Measurements from ENCODE around the gene SLC10A1. TPM values are rescaled to one million over a fixed set of nuclear protein-coding genes. Genes with fewer than 3 reads are reported as not detected.
"Not testable (repeated sequence)": the region's sequence is repeated elsewhere in the genome, so short reads cannot be mapped to it uniquely, and the experiment has no call there.

The SLC10A1 gene
- total RNA-seq, 1 donor = not detected

DNA sequence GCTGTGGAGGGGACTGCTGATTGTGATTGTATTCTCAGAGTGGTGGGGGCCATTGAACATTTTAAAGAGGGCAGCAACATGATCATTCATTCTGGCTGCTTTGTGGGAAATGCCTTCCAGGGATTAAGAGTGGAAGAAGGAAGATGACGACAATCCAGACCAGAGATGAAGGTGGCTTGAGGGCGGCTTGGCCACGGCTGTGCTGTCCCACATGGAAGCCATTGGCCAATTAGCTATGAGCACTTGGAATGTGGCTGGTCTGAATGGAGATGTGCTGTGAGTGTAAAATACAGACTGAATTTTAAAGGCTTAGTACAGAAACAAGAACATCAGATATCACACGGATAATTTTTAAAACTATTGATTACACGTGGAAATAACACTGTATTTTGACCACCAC, 19.2 kb upstream of the SLC10A1 start:
- no peaks in the 10 kb centered on the region for H3K4me1 ChIP-seq (ENCODE audit: insufficient read depth, low read length)
- H3K4me3 ChIP-seq (ENCODE audit: low read length) = no peak overlapping the region
- H3K9me3 ChIP-seq (ENCODE audit: low read depth, low read length) = no peaks in the 10 kb centered on the region
- peaks cover 2% of the 10 kb centered on the region for H3K27me3 ChIP-seq (ENCODE audit: insufficient read depth, low read length)

DNA sequence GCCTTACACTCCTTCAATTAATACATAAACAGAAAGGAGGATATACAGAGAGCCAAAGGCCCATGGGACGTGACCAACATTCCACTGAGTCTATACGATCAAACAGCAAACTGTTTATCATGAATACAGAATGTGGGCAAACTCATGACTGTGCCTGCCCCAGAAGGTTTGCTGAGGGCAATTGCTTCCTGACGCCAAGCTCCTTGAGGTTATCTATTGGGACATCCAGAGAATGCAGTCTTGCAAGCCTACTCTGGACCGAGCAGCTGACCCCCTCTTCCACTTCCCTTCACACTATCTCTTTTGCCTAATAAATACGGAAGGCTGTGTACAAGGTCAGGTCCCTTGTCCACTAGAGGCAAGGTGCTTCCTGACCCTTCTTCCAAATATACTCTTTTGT, 18.5 kb upstream of the SLC10A1 start:
- no peaks in the 10 kb centered on the region for H3K4me1 ChIP-seq (ENCODE audit: insufficient read depth, low read length)
- H3K9me3 ChIP-seq (ENCODE audit: low read depth, low read length) = no peaks in the 10 kb centered on the region
- no peak overlapping the region for H3K4me3 ChIP-seq (ENCODE audit: low read length)
- peaks cover 2% of the 10 kb centered on the region for H3K27me3 ChIP-seq (ENCODE audit: insufficient read depth, low read length)

DNA sequence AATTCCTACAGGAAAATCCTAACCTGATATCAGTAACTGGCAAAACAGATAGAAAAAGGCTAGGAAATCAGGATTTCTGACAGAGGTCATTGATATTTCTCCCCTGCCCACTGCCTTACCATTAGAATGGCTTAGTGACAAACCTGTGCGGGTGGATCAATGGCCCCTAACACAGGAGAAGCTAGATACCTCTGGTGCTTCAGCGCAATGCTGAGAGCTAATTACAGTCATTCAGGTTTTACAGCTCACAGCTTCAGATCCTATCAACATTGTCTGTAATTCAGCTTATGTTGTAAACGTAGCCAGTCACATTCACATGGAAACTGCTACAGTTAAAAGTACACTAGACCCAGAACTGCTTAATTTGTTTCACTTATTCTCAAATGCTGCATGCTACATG, 17.4 kb upstream of the SLC10A1 start:
- Histone ChIP-seq H3K9me3 (ENCODE audit: low read depth, low read length) (no peaks in the 10 kb centered on the region), H3K4me3 (ENCODE audit: low read length) (no peak overlapping the region), H3K4me1 (ENCODE audit: insufficient read depth, low read length) (no peaks in the 10 kb centered on the region)

DNA sequence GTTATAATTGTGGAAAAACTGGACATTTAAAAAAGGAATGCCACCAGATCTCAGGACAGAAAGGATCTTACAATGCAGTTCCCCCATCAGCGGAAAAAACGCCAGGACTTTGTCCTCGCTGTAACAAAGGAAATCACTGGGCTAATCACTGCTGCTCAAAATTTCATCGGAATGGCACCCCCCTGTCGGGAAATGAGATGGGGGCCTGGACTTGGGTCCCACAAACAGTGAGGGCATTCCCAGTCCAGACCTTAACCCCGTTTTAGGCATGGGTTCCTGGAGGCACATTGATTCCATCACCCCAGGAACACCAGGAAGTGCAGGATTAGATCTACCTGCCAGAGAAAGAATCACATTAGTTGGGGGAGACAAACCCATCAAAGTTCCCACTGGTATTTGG, 16.3 kb upstream of the SLC10A1 start:
- H3K27me3 ChIP-seq (ENCODE audit: insufficient read depth, low read length); H3K4me3 ChIP-seq (ENCODE audit: low read length); H3K4me1 ChIP-seq (ENCODE audit: insufficient read depth, low read length); H3K9me3 ChIP-seq (ENCODE audit: low read depth, low read length): not testable (repeated sequence)

More for the DNA sequence above, 17.4 kb upstream of the SLC10A1 start:
- peaks cover 2% of the 10 kb centered on the region for H3K27me3 ChIP-seq (ENCODE audit: insufficient read depth, low read length)

DNA sequence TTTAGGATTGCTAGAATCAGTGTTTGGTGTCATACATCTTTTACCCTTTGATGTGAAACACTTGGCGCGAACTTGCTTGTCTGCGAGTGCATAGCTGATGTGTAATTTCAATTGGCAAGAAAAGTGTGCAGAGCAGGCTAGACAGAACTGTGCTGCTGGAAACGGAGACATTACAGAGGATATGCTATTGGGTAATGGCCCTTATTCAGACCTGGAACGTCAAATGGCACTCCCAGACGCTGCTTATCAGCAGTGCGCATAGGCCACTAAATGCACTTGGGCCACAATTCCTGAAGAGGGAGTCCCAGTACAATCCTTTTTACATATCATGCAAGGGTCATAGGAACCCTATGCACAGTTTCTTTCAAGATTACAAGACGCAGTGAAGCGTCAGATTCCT, 15.7 kb upstream of the SLC10A1 start:
- H3K4me3 ChIP-seq (ENCODE audit: low read length) = no peak overlapping the region

DNA sequence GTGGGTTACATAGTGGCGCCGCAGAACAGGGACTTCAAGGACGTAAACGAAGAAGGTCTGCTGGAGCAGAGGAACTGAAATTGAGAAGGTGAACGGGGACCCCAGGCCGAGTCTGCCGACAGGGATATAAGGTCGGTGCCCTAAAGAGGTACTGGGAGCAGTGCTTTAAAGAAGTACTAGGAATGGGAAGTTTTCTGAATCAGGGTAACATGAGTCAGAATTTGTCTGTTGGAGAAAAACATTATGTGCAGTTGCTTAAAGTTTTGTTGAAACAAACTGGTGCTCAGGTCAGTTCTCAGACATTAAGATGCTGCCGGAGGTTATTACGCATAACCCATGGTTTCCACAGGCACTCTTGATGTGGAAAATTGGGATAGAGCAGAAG, 14.8 kb upstream of the SLC10A1 start:
- H3K4me1 ChIP-seq (ENCODE audit: insufficient read depth, low read length) = no peaks in the 10 kb centered on the region
- no peaks in the 10 kb centered on the region for H3K27me3 ChIP-seq (ENCODE audit: insufficient read depth, low read length)
- no peaks in the 10 kb centered on the region for H3K9me3 ChIP-seq (ENCODE audit: low read depth, low read length)
- H3K4me3 ChIP-seq (ENCODE audit: low read length) = no peak overlapping the region

More for the DNA sequence above, 15.7 kb upstream of the SLC10A1 start:
- Histone ChIP-seq H3K27me3 (ENCODE audit: insufficient read depth, low read length) (no peaks in the 10 kb centered on the region), H3K4me1 (ENCODE audit: insufficient read depth, low read length) (no peaks in the 10 kb centered on the region), H3K9me3 (ENCODE audit: low read depth, low read length) (no peaks in the 10 kb centered on the region)

DNA sequence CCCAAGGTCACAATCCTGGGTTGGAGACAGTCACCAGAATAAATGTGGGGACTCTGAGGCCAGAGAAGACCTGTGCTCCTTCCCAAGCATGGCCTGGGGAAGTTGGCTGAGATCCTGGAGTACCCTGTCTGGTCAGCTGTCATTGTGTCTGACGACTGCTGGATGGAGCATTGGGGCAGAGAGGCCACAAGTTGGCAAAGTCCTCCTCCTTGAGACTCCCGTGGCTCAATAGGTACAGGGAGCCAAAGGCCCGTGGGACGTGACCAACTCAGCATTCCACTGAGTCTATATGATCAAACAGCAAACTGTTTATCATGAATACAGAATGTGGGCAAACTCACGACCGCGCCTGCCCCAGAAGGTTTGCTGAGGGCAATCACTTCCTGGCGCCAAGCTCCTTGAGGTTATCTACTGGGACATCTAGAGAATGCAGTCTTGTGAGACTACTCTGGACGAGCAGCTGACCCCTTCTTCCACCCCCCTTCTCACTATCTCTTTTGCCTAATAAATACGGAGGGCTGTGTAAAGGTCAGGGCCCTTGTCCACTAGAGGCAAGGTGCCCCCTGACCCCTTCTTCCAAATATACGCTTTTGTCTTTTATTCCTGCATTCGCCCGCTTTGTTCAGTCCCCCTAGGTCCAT, 14.3 kb upstream of the SLC10A1 start:
- H3K4me1 ChIP-seq (ENCODE audit: insufficient read depth, low read length) = no peaks in the 10 kb centered on the region
- no peaks in the 10 kb centered on the region for H3K27me3 ChIP-seq (ENCODE audit: insufficient read depth, low read length)
- H3K9me3 ChIP-seq (ENCODE audit: low read depth, low read length) = no peaks in the 10 kb centered on the region
- no peak overlapping the region for H3K4me3 ChIP-seq (ENCODE audit: low read length)

DNA sequence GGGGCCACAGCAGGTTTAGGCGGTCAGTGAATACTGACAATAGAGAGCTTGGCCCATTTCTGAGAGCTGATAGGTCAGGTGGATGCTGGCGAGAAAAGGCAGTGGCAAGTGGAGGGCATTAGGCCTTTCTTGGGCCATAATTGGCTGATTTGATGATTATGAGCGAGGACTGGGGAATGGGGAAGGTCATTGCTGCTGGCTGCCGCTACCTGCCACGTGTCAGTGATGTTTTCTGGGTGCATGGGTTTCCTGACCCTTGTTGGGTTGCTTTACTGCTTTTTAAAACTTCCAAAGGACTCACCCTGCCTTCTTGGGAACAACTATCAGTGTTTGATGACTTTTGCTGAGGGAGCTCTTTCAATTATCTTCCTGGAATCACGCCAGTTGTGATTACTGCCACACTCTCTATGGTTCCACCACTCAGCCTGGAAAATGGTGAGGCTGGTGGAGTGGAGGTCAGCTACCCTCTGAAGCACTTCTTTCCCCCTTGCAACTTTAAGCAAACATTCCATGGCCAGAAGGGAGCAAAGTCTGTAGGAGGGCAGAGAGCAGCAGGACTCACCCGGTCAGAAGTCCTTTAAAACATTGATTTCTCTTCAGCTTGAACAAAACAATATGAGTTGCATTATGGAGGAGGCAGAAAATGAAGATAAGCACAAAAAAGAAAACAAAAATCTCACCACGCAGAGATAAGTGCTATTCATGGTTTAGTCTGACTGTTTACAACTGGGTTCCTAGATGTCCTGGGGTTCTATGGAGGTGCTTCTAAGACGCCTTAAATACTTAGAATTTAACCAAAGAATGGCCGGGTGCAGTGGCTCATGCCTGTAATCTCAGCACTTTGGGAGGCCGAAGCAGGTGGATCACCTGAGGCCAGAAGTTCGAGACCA, 12.1 kb upstream of the SLC10A1 start:
- Histone ChIP-seq H3K9me3 (ENCODE audit: low read depth, low read length) (no peaks in the 10 kb centered on the region), H3K27me3 (ENCODE audit: insufficient read depth, low read length) (no peaks in the 10 kb centered on the region), H3K4me3 (ENCODE audit: low read length) (no peak overlapping the region), H3K4me1 (ENCODE audit: insufficient read depth, low read length) (no peaks in the 10 kb centered on the region)

DNA sequence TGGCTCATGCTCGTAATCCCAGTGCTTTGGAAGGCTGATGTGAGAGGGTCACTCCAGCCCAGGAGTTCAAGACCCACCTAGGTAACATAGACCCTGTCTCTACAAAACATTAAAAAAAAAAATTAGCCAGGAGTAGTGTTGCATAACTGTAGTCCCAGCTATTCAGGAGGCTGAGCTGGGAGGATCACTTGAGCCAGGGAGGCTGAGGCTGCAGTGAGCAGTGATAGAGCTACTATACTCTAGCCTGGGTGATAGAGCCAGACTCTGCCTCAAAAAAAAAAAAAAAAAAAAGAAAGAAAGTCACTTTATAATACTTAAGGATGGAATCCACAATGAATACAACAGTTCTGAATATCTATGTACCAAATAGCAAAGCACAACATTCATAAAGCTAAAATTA, 10.2 kb upstream of the SLC10A1 start:
- no peaks in the 10 kb centered on the region for H3K27me3 ChIP-seq (ENCODE audit: insufficient read depth, low read length)
- no peaks in the 10 kb centered on the region for H3K9me3 ChIP-seq (ENCODE audit: low read depth, low read length)
- H3K4me1 ChIP-seq (ENCODE audit: insufficient read depth, low read length) = no peaks in the 10 kb centered on the region
- H3K4me3 ChIP-seq (ENCODE audit: low read length) = no peak overlapping the region

DNA sequence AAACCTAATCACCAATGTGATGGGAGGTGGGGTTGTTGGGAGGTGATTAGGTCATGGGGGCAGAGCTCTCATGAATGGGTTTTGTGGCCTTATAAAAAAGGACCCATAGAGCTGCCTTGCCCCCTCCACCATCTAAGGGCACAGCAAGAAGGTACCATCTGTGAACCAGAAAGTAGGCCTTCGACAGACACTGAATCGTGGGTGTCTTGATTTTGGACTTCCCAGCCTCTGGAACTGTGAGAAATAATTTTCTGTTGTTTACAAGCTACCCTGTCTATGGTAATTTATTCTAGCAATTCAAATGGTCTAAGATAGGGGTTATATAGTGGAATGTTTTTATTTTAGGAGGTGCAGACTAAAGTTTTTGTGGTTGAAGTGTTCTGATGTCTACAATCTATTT, 7.9 kb upstream of the SLC10A1 start:
- H3K4me3 ChIP-seq (ENCODE audit: low read length) = no peak overlapping the region
- no peaks in the 10 kb centered on the region for H3K27me3 ChIP-seq (ENCODE audit: insufficient read depth, low read length)
- H3K9me3 ChIP-seq (ENCODE audit: low read depth, low read length) = no peaks in the 10 kb centered on the region
- no peaks in the 10 kb centered on the region for H3K4me1 ChIP-seq (ENCODE audit: insufficient read depth, low read length)

DNA sequence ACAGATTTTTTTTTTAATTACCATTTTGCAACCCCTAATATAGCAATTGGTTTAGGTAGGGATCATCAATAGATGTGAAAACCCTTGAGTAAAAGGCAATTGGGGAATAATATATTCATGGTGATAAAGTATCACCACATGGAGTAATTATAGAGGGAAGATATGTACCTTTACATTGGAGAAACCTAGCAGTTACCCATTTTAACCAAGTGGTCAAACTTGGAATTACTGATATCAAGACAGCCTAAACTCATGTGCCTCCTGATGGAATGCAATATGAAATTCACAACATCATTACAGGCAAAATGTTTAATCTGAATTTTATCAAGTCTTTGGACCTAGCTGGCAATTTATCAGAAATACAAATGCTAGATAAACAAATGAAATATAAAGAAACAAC, 6.7 kb upstream of the SLC10A1 start:
- Histone ChIP-seq H3K9me3 (ENCODE audit: low read depth, low read length) (no peaks in the 10 kb centered on the region), H3K27me3 (ENCODE audit: insufficient read depth, low read length) (no peaks in the 10 kb centered on the region)

DNA sequence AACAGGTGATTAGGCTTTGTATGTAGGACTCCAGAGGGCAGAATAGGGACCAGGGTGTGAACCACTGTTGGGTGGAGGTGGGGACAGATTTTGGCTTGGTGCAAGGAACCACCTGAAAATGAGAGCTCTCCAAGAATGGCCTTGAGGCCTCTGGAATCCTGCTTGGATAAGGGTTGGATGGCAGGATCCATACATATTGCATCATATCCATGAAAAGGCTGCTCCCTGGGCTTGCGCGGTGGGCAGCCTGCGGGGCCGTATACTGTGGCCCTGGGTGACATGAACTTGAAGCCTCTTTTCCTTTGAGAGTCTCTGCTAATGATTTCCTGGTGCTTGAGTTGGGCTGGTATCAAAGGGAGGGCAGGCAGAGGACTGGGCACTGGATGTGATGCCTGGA, 1.3 kb upstream of the SLC10A1 start:
- H3K27me3 ChIP-seq (ENCODE audit: insufficient read depth, low read length) = no peaks in the 10 kb centered on the region
- H3K9me3 ChIP-seq (ENCODE audit: low read depth, low read length) = no peaks in the 10 kb centered on the region
- no peaks in the 10 kb centered on the region for H3K4me1 ChIP-seq (ENCODE audit: insufficient read depth, low read length)
- no peak overlapping the region for H3K4me3 ChIP-seq (ENCODE audit: low read length)

More for the DNA sequence above, 6.7 kb upstream of the SLC10A1 start:
- Histone ChIP-seq H3K4me1 (ENCODE audit: insufficient read depth, low read length) (no peaks in the 10 kb centered on the region), H3K4me3 (ENCODE audit: low read length) (no peak overlapping the region)

DNA sequence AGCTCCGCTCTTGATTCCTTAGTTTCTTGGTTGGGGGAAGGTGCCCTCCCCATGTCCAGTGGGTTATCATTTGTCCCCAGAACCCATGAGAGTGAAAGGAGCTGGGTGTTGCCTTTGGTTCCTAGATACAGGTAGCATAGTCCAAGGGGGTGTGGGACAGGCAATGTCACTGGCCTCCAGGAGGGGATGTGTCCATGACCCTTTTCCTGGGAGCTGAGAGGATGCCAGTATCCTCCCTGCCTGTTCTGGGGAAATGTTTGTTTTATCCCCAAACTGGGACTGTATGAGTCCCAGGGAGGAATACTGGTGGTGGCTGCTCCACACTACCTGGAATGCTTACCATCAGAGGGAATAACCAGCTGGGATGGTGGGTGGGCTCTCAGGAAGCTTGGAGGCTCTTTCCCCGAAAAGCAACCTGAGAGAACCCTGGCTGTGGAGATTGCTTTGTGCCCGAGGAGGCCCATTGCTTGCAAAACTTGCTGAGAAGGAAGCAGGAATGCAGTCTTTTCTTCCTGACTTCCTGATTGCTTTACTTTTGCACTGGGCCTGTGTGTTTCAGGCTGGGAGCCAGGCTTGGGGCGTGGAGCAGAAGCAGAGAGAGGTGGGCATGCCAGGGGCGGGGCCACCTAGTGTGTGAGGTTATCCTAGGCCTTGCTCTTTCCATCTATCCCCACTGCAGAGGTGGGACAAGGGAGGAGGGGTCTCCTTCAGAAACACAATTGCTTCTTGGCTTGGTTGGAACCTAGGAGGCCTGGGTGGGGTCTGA, 715 bp upstream of the SLC10A1 start:
- Histone ChIP-seq H3K9me3 (ENCODE audit: low read depth, low read length) (no peaks in the 10 kb centered on the region), H3K4me3 (ENCODE audit: low read length) (no peak overlapping the region), H3K27me3 (ENCODE audit: insufficient read depth, low read length) (no peaks in the 10 kb centered on the region), H3K4me1 (ENCODE audit: insufficient read depth, low read length) (no peaks in the 10 kb centered on the region)

DNA sequence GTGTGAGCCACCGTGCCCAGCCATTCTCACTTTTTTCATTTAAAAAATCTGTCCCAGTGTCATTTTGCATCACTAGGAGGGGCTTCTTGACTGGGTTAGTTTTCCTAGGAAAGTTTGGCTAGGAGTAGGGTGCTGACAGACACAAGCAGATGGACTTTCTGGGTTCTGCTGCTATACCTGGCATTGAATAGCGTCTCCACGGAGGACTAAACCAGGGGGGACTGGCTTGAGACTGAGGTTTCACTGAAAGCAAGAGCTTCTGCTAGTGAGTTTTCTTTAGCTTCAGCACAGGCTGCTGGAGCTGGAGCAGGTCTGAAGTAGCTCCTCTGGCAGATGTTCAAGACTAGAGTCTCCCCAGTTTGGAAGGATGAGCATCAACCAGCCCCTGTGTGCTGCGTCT, 1.4 kb downstream of the SLC10A1 start:
- H3K4me1 ChIP-seq (ENCODE audit: insufficient read depth, low read length) = no peaks in the 10 kb centered on the region
- H3K27me3 ChIP-seq (ENCODE audit: insufficient read depth, low read length) = no peaks in the 10 kb centered on the region
- H3K9me3 ChIP-seq (ENCODE audit: low read depth, low read length) = no peaks in the 10 kb centered on the region
- no peak overlapping the region for H3K4me3 ChIP-seq (ENCODE audit: low read length)

DNA sequence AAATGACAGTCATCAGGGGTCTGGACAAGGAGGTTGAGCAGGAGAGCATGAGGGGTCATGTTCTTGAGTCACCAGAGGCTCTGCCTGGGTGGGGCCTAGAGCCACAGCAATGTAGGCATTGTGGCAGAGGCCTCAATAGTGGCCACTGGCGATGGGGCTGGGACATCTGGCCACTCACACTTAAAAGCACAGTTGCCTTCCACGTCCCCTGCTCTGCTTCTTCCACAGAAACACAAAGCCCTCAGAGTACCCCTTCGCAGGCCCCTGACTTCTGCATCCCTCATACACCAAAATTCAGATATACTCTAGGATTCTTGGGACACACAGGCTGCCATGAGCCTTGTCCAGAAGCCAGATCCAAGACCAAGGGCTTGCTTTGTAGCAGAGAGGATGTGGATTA, 2.2 kb downstream of the SLC10A1 start:
- H3K4me1 ChIP-seq (ENCODE audit: insufficient read depth, low read length) = no peaks in the 10 kb centered on the region
- no peaks in the 10 kb centered on the region for H3K27me3 ChIP-seq (ENCODE audit: insufficient read depth, low read length)
- no peaks in the 10 kb centered on the region for H3K9me3 ChIP-seq (ENCODE audit: low read depth, low read length)
- no peak overlapping the region for H3K4me3 ChIP-seq (ENCODE audit: low read length)

Measured in mononuclear cell (primary cell).